ENCODE measurements around the gene MT1B.

- no peak for TF ChIP-seq POLR2AphosphoS5 (IDR thresholded peaks at IDR 0.05; ENCODE audit: low read depth, low read length)
- TF ChIP-seq CTCF (IDR thresholded peaks at IDR 0.05 in 2 of 3, conservative IDR thresholded peaks at IDR 0.05 in 1 of 3; ENCODE audit: borderline replicate concordance in 1 of 3, insufficient read depth in 1 of 3, low read depth in 2 of 3, low read length in 2 of 3) = no peak
- TF ChIP-seq SRF (IDR thresholded peaks at IDR 0.05; ENCODE audit: low read depth) = no peak
- TF ChIP-seq POLR2A (IDR thresholded peaks at IDR 0.05; ENCODE audit: borderline replicate concordance, extremely low read depth, insufficient read depth, insufficient read length) = no peak
Measured at GRCh38 chr16:56632848-56633365, 18.8 kb upstream of the MT1B start.
